GM12878 (cell line): ENCODE results near the gene PRKN. TPM values are rescaled to one million over a fixed set of nuclear protein-coding genes. Genes with fewer than 3 reads are reported as not detected.

Experiments
- ATAC-seq: fragments of 200-7000 bp; cut with Tn5 transposase; 3 replicates; pipeline ENCODE4 v1.9.1; 2020; ENCODE audit warnings: mild to moderate bottlenecking, moderate library complexity
- BruUV-seq: library from RNA; stranded (reverse); fragments of 400-500 nt; replicated peaks from 2 replicates; lab custom pipeline; 2021; lab: Mats Ljungman, UMichigan
- CTCF ChIA-PET: fragments of 300-600 bp; sonication (Branson Sonifier 250); formaldehyde crosslinking; extraction: SDS; loops from one replicate; lab custom pipeline; 2021; ENCODE audit warnings: inconsistent platforms; lab: Yijun Ruan, JAX
- POLR2A ChIA-PET: fragments of 350-600 bp; formaldehyde crosslinking; extraction: SDS; loops from one replicate; lab custom pipeline; 2021; ENCODE audit warnings: inconsistent platforms; lab: Charles Lee
- RAD21 ChIA-PET: fragments of 300-600 bp; sonication (Branson Sonifier 250); formaldehyde crosslinking; loops from one replicate; lab custom pipeline; 2023; ENCODE audit warnings: antibody characterized with exemption; ENCODE audit not compliant: unreplicated experiment; lab: Charles Lee
- SMC1A ChIA-PET: fragments of 300-600 bp; sonication (Branson Sonifier 250); formaldehyde crosslinking; loops from one replicate; lab custom pipeline; 2023; ENCODE audit not compliant: unreplicated experiment, uncharacterized antibody; lab: Charles Lee
- DNase-seq: peaks from one replicate; pipeline ENCODE4 v3.0.0-alpha.2; 2011; ENCODE audit warnings: low read depth, low spot score
- FAIRE-seq: peaks from 3 replicates; lab custom pipeline; 2011; peaks lifted over from hg19 to GRCh38; lab: Jason Lieb, UNC
- H2AFZ ChIP-seq: 2 replicates; pipeline ENCODE4 v1.6.0; 2011; ENCODE audit warnings: low read depth, low read length, control low read depth; ENCODE audit not compliant: control insufficient read depth
- H3K27ac ChIP-seq: 2 replicates; pipeline ENCODE4 v1.5.1; 2011; ENCODE audit warnings: control low read depth; ENCODE audit not compliant: control insufficient read depth, insufficient read depth
- H3K27me3 ChIP-seq, 2 experiments: replicated peaks in 1 of 2; 2 replicates each; pipeline versions ENCODE4 v1.6.0 to v1.6.1; 2011; ENCODE audit warnings: low read length in 1 of 2; ENCODE audit not compliant: control insufficient read depth in 2 of 2, insufficient read depth in 2 of 2
- H3K36me3 ChIP-seq, 2 experiments: 2 replicates each; pipeline ENCODE4 v1.5.1; 2011; ENCODE audit warnings: low read length in 1 of 2; ENCODE audit not compliant: control insufficient read depth in 2 of 2, insufficient read depth in 2 of 2
- H3K4me1 ChIP-seq: 2 replicates; pipeline ENCODE4 v1.6.1; 2011; ENCODE audit warnings: mild to moderate bottlenecking, low read length, moderate library complexity, mixed read lengths; ENCODE audit not compliant: control insufficient read depth, insufficient read depth
- H3K4me2 ChIP-seq: 2 replicates; pipeline ENCODE4 v1.6.0; 2011; ENCODE audit warnings: control low read depth; ENCODE audit not compliant: control insufficient read depth, insufficient read depth
- H3K4me3 ChIP-seq: fragments of 200-600 bp; sonication (generic); 2 replicates; pipeline ENCODE4 v1.5.1; 2016
- H3K79me2 ChIP-seq: 2 replicates; pipeline ENCODE4 v1.6.0; 2011; ENCODE audit warnings: low read length; ENCODE audit not compliant: control insufficient read depth, insufficient read depth
- H3K9ac ChIP-seq: 2 replicates; pipeline ENCODE4 v1.8.0; 2011; ENCODE audit warnings: low read length, control low read depth, mixed read lengths; ENCODE audit not compliant: control insufficient read depth, insufficient read depth
- H3K9me3 ChIP-seq: replicated peaks from 3 replicates; pipeline ENCODE4 v1.5.1; 2011; ENCODE audit warnings: mild to moderate bottlenecking, low read length; ENCODE audit not compliant: control insufficient read depth, insufficient read depth
- H4K20me1 ChIP-seq: 2 replicates; pipeline ENCODE4 v1.6.0; 2011; ENCODE audit not compliant: control insufficient read depth, insufficient read depth
- BMI1 ChIP-seq: fragments of 450-650 bp; IDR thresholded peaks from 2 replicates; pipeline ENCODE4 v1.6.1; 2016; ENCODE audit warnings: mild to moderate bottlenecking, moderate library complexity, borderline replicate concordance
- ETV6 ChIP-seq, 2 experiments: fragments of 450-650 bp in 1 of 2; IDR thresholded peaks in 1 of 2; conservative IDR thresholded peaks in 1 of 2; 2 replicates each; pipeline ENCODE4 v1.6.1; 2014; ENCODE audit warnings: antibody characterized with exemption in 1 of 2, borderline replicate concordance in 1 of 2, low read depth in 1 of 2, mild to moderate bottlenecking in 1 of 2, moderate library complexity in 1 of 2
- EZH2 ChIP-seq: IDR thresholded peaks from 2 replicates; pipeline ENCODE4 v1.6.1; 2012; ENCODE audit warnings: low read depth, mild to moderate bottlenecking, control low read depth, inconsistent platforms, low read length, borderline replicate concordance; ENCODE audit not compliant: control insufficient read depth
- KDM1A ChIP-seq: fragments of 200-600 bp; sonication (generic); IDR thresholded peaks from 2 replicates; pipeline ENCODE4 v1.6.1; 2016; ENCODE audit warnings: borderline replicate concordance
- RB1 ChIP-seq: fragments of 450-650 bp; formaldehyde crosslinking; IDR thresholded peaks from 2 replicates; pipeline ENCODE4 v1.6.1; 2017; ENCODE audit warnings: mild to moderate bottlenecking, borderline replicate concordance
- RCOR1 ChIP-seq: conservative IDR thresholded peaks from 2 replicates; pipeline ENCODE4 v1.6.1; 2012; ENCODE audit warnings: low read depth, low read length, improper control_type of control experiment
- SMARCA5 ChIP-seq: fragments of 450-650 bp; IDR thresholded peaks from 2 replicates; pipeline ENCODE4 v1.6.1; 2017; ENCODE audit warnings: mild to moderate bottlenecking
- TBL1XR1 ChIP-seq: IDR thresholded peaks from 2 replicates; pipeline ENCODE4 v1.6.1; 2012; ENCODE audit warnings: low read depth, low read length, improper control_type of control experiment
- in situ Hi-C: fragments of 300-500 bp; cut with MboI; formaldehyde crosslinking; loops from 9 replicates; pipeline ENCODE4 v1.14.3; 2018; ENCODE audit warnings: mixed read lengths
- intact Hi-C: fragments of 100-400 bp; cut with micrococcal nuclease; formaldehyde crosslinking; loops from one replicate; pipeline ENCODE4 v1.14.2; 2022; ENCODE audit not compliant: unreplicated experiment
- polyA plus RNA-seq, 11 experiments: library from polyadenylated mRNA; depleted of rRNA in 4 of 11; unstranded in 6 of 11; stranded (reverse) in 5 of 11; fragments of >200 nt; fragmentation: Nextera tagmentation in 4 of 11; fragmentation: Illumina TruSeq in 1 of 11; extraction: Ambion mirVana in 4 of 11; extraction: Trizol in 1 of 11; gene quantifications; 1 replicate in 1 of 11; 2 replicates in 10 of 11; pipeline versions ENCODE4 v1.2.1 to v1.2.3, GENCODE V29; 2011 to 2016; ENCODE audit warnings: inconsistent platforms in 2 of 11, missing spikeins in 2 of 11, low read depth in 1 of 11
- total RNA-seq, 4 experiments: library from RNA; depleted of rRNA in 3 of 4; stranded (reverse); fragments of >200 nt in 3 of 4; fragmentation: Illumina TruSeq in 1 of 4; extraction: Trizol in 1 of 4; gene quantifications; 2 replicates each; pipeline versions ENCODE4 v1.2.1 to v1.2.3, GENCODE V29; 2013 to 2021
- TF ChIP-seq, protein P1 (sequence below): IDR thresholded peaks from 2 replicates; pipeline ENCODE4 v1.6.1; 2011; ENCODE audit warnings: low read depth, mild to moderate bottlenecking, low read length, moderate library complexity, borderline replicate concordance; ENCODE audit errors: extremely low read depth
- TF ChIP-seq, protein P2 (sequence below): fragments of 450-650 bp; IDR thresholded peaks from 2 replicates; pipeline ENCODE4 v1.6.1; 2016; ENCODE audit warnings: mild to moderate bottlenecking
- TF ChIP-seq, protein P3 (sequence below): fragments of 450-650 bp; IDR thresholded peaks from 2 replicates; pipeline ENCODE4 v1.6.1; 2017; ENCODE audit warnings: mild to moderate bottlenecking, moderate library complexity

PRKN gene
- total and polyA plus RNA-seq, 10 of the 15 experiments (the other 5 are each of a cell fraction or from before 2014, with no cell fraction given): 0.06 to 0.09 TPM; not detected in 8

DNA sequence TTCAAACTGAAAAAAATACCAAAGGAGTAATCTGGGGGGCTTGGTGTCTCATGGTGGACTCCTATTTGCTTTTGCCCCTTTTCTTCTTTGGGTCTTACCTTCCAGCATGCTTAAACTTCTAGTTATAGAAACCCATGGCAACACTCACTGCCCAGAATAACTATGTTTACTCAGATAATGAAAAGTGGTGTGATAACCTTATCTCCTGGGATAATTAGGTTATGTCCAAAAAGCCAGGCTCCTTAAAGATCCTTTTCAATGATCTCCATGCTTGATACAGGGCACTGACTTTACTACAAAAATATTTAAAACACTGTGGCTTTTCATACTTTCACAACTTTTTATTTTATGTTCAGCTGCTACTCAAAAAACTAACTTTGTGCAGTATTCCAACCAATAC is 245.6 kb downstream of the PRKN start:
- ATAC-seq (no peak), FAIRE-seq (no peak), DNase-seq (no peak)
- H3K79me2 ChIP-seq: no peaks in the 10 kb centered on the region
- H3K4me2 ChIP-seq: no peak overlapping the region
- TF ChIP-seq, protein P1, sequence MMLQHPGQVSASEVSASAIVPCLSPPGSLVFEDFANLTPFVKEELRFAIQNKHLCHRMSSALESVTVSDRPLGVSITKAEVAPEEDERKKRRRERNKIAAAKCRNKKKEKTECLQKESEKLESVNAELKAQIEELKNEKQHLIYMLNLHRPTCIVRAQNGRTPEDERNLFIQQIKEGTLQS: no peak
- no peak for TF ChIP-seq RB1
- TF ChIP-seq TBL1XR1: no peak
- TF ChIP-seq EZH2: no peak
- TF ChIP-seq, protein P2, sequence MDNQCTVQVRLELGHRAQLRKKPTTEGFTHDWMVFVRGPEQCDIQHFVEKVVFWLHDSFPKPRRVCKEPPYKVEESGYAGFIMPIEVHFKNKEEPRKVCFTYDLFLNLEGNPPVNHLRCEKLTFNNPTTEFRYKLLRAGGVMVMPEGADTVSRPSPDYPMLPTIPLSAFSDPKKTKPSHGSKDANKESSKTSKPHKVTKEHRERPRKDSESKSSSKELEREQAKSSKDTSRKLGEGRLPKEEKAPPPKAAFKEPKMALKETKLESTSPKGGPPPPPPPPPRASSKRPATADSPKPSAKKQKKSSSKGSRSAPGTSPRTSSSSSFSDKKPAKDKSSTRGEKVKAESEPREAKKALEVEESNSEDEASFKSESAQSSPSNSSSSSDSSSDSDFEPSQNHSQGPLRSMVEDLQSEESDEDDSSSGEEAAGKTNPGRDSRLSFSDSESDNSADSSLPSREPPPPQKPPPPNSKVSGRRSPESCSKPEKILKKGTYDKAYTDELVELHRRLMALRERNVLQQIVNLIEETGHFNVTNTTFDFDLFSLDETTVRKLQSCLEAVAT: no peak
- TF ChIP-seq ETV6 (conservative IDR thresholded peaks at IDR 0.05 in 1 of 2, IDR thresholded peaks at IDR 0.05 in 1 of 2; ENCODE audit: borderline replicate concordance in 1 of 2, low read depth in 1 of 2): no peak
- no peak for TF ChIP-seq BMI1
- no peak for TF ChIP-seq KDM1A
- TF ChIP-seq SMARCA5: no peak
- TF ChIP-seq RCOR1: no peak
- TF ChIP-seq, protein P3, sequence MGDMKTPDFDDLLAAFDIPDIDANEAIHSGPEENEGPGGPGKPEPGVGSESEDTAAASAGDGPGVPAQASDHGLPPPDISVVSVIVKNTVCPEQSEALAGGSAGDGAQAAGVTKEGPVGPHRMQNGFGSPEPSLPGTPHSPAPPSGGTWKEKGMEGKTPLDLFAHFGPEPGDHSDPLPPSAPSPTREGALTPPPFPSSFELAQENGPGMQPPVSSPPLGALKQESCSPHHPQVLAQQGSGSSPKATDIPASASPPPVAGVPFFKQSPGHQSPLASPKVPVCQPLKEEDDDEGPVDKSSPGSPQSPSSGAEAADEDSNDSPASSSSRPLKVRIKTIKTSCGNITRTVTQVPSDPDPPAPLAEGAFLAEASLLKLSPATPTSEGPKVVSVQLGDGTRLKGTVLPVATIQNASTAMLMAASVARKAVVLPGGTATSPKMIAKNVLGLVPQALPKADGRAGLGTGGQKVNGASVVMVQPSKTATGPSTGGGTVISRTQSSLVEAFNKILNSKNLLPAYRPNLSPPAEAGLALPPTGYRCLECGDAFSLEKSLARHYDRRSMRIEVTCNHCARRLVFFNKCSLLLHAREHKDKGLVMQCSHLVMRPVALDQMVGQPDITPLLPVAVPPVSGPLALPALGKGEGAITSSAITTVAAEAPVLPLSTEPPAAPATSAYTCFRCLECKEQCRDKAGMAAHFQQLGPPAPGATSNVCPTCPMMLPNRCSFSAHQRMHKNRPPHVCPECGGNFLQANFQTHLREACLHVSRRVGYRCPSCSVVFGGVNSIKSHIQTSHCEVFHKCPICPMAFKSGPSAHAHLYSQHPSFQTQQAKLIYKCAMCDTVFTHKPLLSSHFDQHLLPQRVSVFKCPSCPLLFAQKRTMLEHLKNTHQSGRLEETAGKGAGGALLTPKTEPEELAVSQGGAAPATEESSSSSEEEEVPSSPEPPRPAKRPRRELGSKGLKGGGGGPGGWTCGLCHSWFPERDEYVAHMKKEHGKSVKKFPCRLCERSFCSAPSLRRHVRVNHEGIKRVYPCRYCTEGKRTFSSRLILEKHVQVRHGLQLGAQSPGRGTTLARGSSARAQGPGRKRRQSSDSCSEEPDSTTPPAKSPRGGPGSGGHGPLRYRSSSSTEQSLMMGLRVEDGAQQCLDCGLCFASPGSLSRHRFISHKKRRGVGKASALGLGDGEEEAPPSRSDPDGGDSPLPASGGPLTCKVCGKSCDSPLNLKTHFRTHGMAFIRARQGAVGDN: no peak
- intact Hi-C loops (no loop called here), in situ Hi-C loops (no loop called here)
- POLR2A ChIA-PET: no interaction called here
- peaks cover 3% of the 10 kb centered on the region; the same call in 1 of the 2 replicates for H3K4me1 ChIP-seq
- no peaks in the 10 kb centered on the region for H3K9me3 ChIP-seq
- no peak overlapping the region for H2AFZ ChIP-seq
- no peaks in the 10 kb centered on the region for H4K20me1 ChIP-seq
- no peaks in the 10 kb centered on the region for H3K36me3 ChIP-seq
- CTCF ChIA-PET: no interaction called here
- H3K4me3 ChIP-seq: no peak overlapping the region
- RAD21 ChIA-PET: no interaction called here
- H3K27ac ChIP-seq: no peak overlapping the region
- no TSS peak for BruUV-seq
- SMC1A ChIA-PET: no interaction called here
- H3K9ac ChIP-seq: no peak overlapping the region
- H3K27me3 ChIP-seq: no peaks in the 10 kb centered on the region
